Effector memory CD4-positive, alpha-beta T cell (primary cell): Measurements from ENCODE around the gene ANXA8.
"Not testable (repeated sequence)": the region's sequence is repeated elsewhere in the genome, so short reads cannot be mapped to it uniquely, and the experiment has no call there.

ENCODE experiments used
- DNase-seq, 3 donors: peaks; one replicate each; pipeline ENCODE4 v3.0.0-alpha.2; 2020
- H3K27ac ChIP-seq: 2 replicates; pipeline ENCODE4 v1.7.0; 2013; ENCODE audit warnings: mild to moderate bottlenecking, low read length, moderate library complexity; ENCODE audit not compliant: insufficient read depth, poor library complexity, severe bottlenecking
- H3K27me3 ChIP-seq: replicated peaks from 2 replicates; pipeline ENCODE4 v1.7.0; 2013; ENCODE audit warnings: mild to moderate bottlenecking, low read length; ENCODE audit not compliant: insufficient read depth, control insufficient read depth, poor library complexity, severe bottlenecking
- H3K36me3 ChIP-seq: 2 replicates; pipeline ENCODE4 v1.7.0; 2013; ENCODE audit warnings: mild to moderate bottlenecking, low read length, moderate library complexity; ENCODE audit not compliant: control insufficient read depth, insufficient read depth
- H3K4me1 ChIP-seq: 2 replicates; pipeline ENCODE4 v1.7.0; 2013; ENCODE audit warnings: low read length, mild to moderate bottlenecking; ENCODE audit not compliant: control insufficient read depth, insufficient read depth, poor library complexity, severe bottlenecking
- H3K4me3 ChIP-seq: 2 replicates; pipeline ENCODE4 v1.7.0; 2013; ENCODE audit warnings: low read length, low read depth, mild to moderate bottlenecking; ENCODE audit not compliant: insufficient read depth, poor library complexity, severe bottlenecking
- H3K9me3 ChIP-seq: 2 replicates; pipeline ENCODE4 v1.7.0; 2013; ENCODE audit warnings: mild to moderate bottlenecking, low read length, moderate library complexity; ENCODE audit not compliant: control insufficient read depth
- total RNA-seq, 3 donors: gene quantifications; one replicate each; lab custom pipeline; 2026; lab: John Stamatoyannopoulos, UW

The ANXA8 gene, protein sequence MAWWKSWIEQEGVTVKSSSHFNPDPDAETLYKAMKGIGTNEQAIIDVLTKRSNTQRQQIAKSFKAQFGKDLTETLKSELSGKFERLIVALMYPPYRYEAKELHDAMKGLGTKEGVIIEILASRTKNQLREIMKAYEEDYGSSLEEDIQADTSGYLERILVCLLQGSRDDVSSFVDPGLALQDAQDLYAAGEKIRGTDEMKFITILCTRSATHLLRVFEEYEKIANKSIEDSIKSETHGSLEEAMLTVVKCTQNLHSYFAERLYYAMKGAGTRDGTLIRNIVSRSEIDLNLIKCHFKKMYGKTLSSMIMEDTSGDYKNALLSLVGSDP
- total RNA-seq, result 0 reads per million in 3 donors

DNA sequence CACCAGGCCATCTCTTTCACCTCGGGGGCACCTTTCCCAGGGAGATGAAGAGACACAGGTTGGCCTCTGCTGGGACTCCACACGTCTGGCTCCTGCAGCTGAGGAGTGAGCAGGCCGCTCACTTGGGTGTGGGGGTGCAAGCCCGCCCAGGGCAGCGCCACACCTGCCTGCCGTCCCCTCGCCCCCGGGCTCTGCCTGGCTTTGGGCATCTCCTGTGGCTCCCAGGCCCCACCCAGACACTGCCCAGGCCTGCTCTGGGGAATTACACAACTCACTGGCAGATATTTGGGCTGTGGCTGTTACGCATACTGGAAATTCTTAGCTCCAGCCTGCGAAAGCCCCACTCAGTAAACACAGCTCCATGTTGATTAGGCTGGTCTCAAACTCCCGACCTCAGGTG lies at the start of gene ANXA8:
Gene ANXA8 (minus strand): TSS at position 193 of the 400 bp plus-strand sequence. CDS start 182 bp downstream, at position 11.
- not testable (repeated sequence) for H3K4me3 ChIP-seq, H3K27ac ChIP-seq, H3K4me1 ChIP-seq, H3K36me3 ChIP-seq, H3K9me3 ChIP-seq, H3K27me3 ChIP-seq, DNase-seq

DNA sequence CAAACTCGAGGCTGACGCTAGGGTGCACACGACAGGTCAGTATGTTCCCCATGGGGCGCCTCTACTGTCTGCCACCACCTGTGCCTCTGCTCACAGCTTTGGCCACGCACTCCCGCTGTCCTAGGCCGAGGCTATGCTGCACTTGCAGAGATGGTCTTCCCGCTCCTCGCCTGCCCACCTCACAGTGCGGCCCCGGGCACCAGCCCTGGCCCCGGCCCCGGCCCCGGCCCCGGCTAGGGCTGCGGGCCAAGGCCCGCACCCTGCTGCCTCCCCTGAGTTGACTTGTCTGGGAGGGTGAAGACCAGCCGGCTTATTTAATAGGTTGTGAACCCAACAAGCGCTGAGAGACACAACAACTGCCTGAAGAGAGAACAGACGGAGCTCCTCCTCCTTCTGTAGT lies 39.6 kb upstream of the ANXA8 start, which contains the start of gene AGAP9:
Gene AGAP9 (minus strand): TSS at position 164 of the 400 bp plus-strand sequence. CDS start 112 bp downstream, at position 52.
- H3K27ac ChIP-seq, H3K9me3 ChIP-seq, H3K36me3 ChIP-seq, H3K4me1 ChIP-seq, H3K4me3 ChIP-seq, DNase-seq, H3K27me3 ChIP-seq: not testable (repeated sequence)

DNA sequence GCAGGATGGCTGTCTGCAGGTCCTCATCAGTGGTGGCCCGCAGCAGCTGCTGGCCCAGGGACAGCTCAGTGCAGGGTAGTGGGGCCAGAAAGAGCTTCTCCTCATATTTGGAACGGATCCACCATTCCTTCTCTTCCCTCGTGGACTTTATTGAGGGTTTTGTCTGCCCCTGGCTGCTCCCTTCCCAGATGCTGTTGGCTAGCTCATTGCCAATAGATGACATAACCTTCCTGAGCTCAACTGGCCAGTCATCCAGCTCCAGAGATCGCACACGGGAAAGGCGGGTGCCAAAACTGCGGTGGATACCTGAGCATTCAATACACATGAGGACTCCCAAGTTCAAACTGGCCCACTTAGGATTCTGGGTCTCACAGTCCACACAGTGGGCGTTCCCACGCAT lies 18.4 kb upstream of the ANXA8 start:
- not testable (repeated sequence) for H3K4me3 ChIP-seq, DNase-seq, H3K36me3 ChIP-seq

DNA sequence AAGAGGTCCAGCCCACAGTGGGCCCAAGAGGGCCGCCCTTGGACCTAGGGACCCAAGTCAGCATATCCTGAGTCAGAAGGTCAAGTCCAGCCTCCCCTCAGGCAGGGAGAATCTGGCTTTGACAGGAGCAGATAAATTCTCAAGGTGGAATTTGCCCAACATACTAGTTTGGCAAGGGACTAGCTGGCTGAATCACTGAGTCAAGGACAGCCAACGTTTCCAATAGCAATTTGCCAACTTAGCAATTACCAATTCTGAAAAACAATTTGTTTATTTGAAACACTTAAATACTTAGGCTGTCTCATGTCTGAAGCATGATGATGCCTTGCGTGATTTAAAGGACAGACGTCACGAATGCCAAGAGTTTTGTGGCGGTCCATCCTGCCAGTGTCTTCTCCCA lies 10.3 kb upstream of the ANXA8 start:
- not testable (repeated sequence) for DNase-seq, H3K9me3 ChIP-seq, H3K36me3 ChIP-seq, H3K27ac ChIP-seq, H3K4me3 ChIP-seq, H3K4me1 ChIP-seq, H3K27me3 ChIP-seq

More for the DNA sequence above, 18.4 kb upstream of the ANXA8 start:
- not testable (repeated sequence) for H3K27me3 ChIP-seq, H3K27ac ChIP-seq, H3K9me3 ChIP-seq, H3K4me1 ChIP-seq

DNA sequence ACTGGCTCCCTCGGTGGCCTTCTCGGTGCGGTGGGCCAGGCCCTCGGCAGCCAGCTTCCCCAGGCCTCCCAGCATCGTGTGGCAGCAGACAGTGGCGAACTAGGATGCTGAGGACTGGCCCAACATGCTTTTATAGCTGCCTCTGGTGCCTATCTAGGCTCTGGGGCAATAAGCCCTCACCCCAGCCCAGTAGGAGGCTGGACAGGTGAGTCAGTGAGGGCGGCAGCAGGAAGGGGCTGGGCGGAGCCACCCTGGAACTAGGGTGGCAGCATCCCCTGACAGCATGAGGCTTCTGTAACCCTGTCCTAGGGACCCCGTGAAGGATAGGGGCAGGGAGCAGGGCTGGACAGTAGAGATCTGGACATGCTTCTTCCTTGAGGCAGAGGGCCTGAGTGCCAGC lies 7.7 kb upstream of the ANXA8 start, which contains the start of gene FAM25G:
Gene FAM25G (minus strand): TSS at position 101 of the 400 bp plus-strand sequence. CDS start 26 bp downstream, at position 75.
- not testable (repeated sequence) for DNase-seq, H3K27me3 ChIP-seq, H3K36me3 ChIP-seq, H3K27ac ChIP-seq, H3K9me3 ChIP-seq, H3K4me1 ChIP-seq, H3K4me3 ChIP-seq

DNA sequence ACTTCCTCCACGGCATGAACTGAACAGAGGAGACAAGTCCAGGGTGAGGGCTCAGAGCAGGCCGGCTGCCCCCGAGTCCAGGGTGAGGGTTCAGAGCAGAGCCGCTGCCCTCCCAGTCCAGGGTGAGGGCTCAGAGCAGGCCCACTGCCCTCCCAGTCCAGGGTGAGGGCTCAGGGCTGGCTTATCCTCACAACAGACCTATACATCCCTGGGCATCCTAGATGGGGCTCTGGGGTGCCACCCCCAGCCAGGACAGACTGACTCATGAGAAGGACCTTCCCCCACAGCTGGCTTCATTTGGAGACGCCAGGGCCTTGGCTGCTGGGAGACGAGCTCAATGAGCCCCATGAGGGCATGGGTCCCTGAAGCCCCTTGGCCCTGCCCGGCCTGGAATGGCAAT lies 5.7 kb upstream of the ANXA8 start:
- H3K9me3 ChIP-seq, H3K27ac ChIP-seq, H3K27me3 ChIP-seq, H3K4me1 ChIP-seq, H3K4me3 ChIP-seq, H3K36me3 ChIP-seq, DNase-seq: not testable (repeated sequence)

DNA sequence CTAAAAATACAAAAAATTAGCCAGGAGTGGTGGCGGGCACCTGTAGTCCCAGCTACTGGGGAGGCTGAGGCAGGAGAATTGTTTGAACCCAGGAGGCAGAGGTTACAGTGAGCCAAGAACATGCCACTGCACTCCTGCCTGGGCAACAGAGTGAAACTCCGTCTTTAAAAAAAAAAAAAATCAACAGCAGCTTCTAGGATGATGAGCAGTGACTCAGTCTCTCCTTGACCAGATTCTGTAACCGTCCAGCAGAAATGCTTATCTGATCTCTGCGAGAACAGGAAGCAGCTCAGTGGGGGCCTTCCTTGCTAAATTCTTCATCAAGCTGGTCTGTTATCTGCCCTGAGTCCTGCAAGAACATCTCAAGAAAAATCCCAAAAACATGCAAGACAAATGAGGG lies 2.0 kb upstream of the ANXA8 start:
- DNase-seq, H3K4me1 ChIP-seq, H3K27ac ChIP-seq, H3K9me3 ChIP-seq, H3K4me3 ChIP-seq, H3K27me3 ChIP-seq, H3K36me3 ChIP-seq: not testable (repeated sequence)

DNA sequence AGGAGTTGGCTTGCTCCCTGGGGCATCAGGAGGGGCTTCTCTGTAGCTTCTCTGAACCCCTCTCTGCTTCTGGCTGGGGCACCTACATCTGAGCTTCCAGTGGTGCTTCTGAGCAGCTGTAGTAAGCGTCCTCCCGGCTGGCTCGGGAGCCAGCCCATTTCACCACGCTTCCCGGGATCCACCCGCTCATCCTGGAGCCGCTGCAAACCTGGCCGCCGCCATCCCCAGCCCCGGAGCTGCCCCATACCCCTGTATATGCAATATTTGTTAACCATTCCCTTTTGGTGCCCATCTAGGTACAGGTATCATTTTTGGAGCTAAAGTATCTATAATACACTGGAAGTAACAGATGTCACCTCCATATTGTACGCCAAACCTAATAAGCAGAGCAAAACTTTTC lies 871 bp upstream of the ANXA8 start:
- not testable (repeated sequence) for DNase-seq, H3K27ac ChIP-seq, H3K27me3 ChIP-seq, H3K9me3 ChIP-seq, H3K4me1 ChIP-seq, H3K36me3 ChIP-seq, H3K4me3 ChIP-seq

DNA sequence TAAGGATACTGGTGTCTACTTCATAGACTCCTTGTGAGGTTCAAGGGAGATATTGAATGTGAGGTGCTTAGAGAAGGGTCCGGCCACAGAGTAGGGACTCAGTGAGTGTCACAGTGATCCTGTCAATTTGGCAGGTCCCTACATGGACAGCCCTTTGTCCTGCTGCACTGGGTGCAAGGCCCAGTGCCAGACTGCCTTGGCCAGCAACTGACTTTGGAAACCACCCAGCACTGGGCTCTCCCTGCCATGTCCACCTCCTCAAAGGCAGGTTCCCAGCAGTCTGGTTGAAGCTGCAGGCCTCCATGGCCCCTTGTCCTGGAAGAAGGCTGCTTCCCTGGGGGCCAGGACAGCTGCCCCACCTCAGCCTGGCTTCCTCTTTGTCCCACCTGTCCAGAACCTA lies 1.5 kb downstream of the ANXA8 start:
- not testable (repeated sequence) for H3K27ac ChIP-seq, H3K27me3 ChIP-seq, H3K4me1 ChIP-seq, H3K4me3 ChIP-seq, DNase-seq, H3K36me3 ChIP-seq, H3K9me3 ChIP-seq

DNA sequence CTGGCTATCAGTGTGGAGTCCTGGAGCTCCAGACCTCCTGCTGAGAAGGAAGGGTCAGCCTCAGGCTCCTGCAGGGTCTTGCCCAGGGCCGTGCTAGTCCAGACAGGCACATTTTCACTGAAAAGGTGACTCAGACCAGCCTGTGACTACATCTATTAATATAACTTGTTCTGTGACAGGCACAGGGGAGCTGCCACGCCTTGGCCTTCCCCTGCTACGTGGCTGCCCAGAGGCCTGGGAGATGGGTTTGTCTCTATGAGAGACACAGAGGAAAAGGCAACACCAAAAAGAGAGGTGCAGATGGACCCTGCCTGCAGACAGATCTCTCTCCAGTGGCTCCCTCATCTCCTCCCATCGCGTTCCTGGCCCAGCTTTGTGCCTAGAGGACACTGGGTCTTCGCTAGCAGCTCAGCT lies 2.1 kb downstream of the ANXA8 start:
- not testable (repeated sequence) for H3K4me3 ChIP-seq, DNase-seq, H3K9me3 ChIP-seq, H3K4me1 ChIP-seq, H3K27ac ChIP-seq, H3K36me3 ChIP-seq, H3K27me3 ChIP-seq
